SK-N-DZ (cell line): ENCODE results near the gene S100A16.

Experiments
- DNase-seq: peaks from one replicate; pipeline ENCODE4 v3.0.0-alpha.2; 2015; ENCODE audit warnings: low spot score

The S100A16 gene

GRCh38 chr1:153616144-153616916, 3.4 kb upstream of the S100A16 start, which contains the start of gene S100A14:
S100A14 (minus strand) TSS chr1:153616325; CDS start chr1:153615858, 467 bp downstream.
- DNase-seq = no peak

DNA sequence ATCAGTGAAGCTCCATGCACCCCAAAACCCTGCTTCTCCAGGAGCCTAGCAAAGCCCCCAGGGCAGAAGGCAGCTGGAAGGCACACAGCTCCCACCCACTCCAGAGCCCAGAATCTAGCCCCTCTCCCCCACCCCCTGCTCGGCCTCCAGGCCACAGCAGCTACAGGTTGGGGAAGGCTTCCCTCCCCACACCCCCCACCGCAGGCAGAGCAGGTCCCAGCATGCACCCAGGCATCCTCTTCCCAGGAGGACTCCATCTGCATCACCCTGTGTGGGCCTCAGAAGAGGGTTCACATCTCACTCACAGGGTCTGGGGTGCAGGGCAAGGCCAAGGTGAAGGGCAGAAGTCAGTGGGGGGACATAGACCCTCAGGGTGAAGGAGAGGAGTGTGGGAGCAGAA, 2.5 kb upstream of the S100A16 start:
- DNase-seq = no peak

DNA sequence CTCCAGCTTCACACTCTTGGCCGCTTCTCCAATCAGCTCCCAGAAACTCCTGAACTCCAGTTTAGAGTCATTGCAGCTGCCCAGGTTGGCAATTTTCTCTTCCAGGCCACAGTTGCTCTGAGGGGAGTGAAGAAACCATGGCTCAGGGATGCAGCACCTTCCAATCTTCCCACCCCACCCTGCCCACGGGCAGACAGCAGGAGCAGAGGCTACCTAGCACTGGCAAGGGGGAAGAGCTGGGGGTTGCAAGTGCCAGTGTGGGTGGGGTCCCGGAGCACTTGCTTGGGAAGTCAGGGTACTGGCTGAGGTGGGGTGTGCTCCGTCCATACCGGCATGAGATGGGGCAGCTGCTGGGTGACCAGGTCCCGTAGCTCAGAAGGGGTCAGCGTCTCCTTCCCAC, 2.0 kb upstream of the S100A16 start:
- no peak for DNase-seq

GRCh38 chr1:153614189-153614900, 1.4 kb upstream of the S100A16 start:
- DNase-seq = no peak

GRCh38 chr1:153613406-153613805, 469 bp upstream of the S100A16 start:
- DNase-seq = no peak

DNA sequence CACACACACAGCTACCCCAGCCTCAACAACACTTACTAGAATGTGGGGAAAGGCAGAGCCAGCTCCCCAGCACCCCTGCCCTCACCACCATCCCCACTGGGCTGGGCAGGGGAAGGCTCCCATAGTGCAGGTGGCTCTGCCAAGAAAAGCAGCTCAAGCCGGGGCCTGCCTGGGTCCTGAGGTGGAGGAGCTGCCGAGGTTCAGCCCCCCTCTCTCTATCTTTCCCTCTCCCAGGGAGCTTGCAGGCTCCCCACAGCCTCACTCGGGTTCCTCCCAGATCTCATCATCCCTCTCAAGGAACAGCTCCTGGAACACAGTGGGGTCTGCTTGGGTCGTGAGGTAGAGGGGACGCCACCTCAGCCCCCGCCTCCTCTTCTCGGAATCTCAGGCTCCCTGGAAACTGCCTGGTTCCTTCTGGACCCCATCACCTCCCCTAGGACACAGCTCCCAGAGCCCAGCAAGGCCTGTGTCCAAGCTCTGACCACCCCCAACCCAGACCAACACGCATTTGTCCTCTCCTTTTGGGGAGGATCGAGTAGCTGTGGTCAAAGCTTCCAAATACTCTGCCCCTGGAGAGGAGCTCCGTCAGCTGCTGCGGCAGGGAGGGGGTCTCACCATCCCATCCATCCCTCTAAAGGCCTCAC, 704 bp downstream of the S100A16 start:
- DNase-seq = no peak

- no peak for DNase-seq
Measured at GRCh38 chr1:153611356-153611755, 1.6 kb downstream of the S100A16 start.

DNA sequence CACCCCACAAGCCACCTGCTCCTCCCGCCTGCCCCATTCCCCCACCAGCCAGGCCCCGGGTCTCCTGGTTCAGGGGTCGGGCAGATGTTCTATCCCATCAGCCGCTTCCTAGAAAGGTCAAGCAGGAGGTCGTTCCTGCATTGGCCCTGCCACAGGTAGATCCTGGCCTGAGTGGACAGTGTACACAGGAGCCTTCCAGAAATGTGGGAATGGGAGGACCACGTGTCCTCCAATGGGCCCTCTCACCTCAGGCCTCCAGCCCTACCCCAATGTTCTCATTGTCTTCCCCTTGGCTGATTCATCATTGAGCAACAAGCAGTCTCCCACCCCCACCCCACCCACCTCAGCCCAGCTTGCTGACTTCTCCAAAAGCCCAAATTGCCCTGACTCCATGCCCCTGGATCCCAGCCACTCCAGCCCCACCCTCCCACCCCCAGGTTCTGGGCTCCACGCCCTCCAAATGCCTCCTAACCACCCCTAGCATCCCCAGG, 2.1 kb downstream of the S100A16 start:
- no peak for DNase-seq

DNA sequence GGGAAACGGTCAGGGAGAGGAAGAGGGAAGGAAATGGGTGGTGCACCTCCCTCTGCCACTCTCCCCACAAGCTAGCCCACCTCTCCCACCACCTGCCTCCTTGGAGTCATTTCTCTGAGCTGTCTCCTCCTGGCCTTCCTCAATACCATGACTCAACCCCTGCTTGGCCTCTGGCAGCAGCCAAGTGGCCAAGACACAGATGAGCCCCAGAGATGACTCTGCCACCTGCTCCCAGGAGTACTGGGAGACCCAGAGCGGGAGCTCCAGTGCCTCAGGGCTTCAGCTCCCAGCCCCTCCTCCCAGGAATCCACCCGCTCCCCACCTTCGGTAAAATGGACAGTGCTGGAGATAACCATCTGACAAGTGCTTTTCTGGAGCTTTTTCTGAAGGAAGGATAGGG, 2.6 kb downstream of the S100A16 start:
- DNase-seq = peak; percentile 70

- DNase-seq = no peak
Measured at GRCh38 chr1:153609585-153609907, 3.4 kb downstream of the S100A16 start.

GRCh38 chr1:153608742-153609584, 4.0 kb downstream of the S100A16 start:
- peak; percentile 73 for DNase-seq

DNA sequence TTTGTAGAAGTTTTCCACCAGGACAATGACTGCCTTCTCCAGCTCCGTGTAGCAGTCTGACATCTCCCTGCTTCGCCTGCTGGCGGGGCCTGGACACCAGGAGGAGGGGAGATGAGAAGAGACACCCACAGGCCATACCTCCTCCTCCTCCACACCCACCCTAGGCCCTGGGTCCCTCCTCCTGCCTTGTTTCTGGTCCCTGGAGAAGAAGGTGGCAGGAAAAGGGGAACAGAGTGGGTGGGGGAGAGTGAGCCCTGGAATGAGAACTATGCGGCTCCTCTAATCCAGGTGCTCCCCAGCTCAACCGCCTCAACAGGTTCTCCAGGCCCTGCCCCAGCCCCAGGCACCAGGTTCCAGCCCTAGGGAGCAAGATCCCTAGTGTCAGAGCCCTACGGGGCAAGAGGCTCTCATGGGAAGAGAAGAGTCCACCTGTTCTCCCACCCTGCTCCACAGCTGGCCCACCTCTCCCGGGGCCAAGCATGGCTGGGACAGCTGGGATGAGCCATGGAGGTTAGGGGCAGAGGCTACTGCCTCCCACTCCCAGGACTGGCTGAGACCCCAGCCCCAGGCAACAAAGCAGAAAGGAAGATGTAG, 4.8 kb downstream of the S100A16 start:
- DNase-seq = no peak

DNA sequence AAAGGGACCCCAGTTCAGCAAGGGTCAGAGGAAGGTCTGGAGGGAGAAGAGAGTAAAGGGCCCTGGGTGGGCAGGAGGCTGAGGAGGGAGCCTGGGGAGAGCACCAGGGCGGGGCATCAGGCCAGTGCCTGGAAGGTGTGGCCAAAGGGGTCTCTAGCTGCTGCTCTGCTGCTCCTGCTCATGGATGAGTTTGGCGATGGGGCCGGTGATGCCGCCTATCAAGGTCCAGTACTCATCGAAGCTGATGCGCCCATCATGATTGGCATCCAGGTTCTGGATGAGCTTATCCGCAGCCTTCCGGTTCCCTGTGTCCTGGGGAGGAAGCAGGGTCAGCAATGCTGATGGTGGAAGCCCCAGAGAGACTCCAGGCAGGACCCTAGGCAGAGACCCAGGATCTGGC, 5.6 kb downstream of the S100A16 start:
- DNase-seq = no peak

- DNase-seq = no peak
Measured at GRCh38 chr1:153606194-153606593, 6.7 kb downstream of the S100A16 start.

- DNase-seq = no peak
Measured at GRCh38 chr1:153602749-153603148, 10.2 kb downstream of the S100A16 start.

DNA sequence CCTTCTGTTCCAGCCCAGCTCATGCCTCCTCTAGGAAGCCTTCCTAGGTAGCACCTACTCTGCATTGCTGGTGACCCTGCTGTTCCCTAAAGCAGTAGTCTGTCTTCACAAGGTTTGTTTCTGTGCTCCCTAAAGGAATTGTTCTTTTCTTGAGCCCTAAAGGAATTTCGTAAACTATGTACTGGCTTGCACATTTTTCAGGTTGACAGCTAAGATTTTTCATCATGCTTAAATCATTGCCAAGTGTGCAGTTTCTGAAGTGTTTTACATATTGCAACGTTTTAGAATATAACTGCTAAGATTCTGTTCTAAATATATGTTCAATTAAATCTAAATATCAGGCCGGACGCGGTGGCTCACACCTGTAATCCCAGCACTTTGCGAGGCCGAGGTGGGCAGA, 13.1 kb downstream of the S100A16 start:
- no peak for DNase-seq

DNA sequence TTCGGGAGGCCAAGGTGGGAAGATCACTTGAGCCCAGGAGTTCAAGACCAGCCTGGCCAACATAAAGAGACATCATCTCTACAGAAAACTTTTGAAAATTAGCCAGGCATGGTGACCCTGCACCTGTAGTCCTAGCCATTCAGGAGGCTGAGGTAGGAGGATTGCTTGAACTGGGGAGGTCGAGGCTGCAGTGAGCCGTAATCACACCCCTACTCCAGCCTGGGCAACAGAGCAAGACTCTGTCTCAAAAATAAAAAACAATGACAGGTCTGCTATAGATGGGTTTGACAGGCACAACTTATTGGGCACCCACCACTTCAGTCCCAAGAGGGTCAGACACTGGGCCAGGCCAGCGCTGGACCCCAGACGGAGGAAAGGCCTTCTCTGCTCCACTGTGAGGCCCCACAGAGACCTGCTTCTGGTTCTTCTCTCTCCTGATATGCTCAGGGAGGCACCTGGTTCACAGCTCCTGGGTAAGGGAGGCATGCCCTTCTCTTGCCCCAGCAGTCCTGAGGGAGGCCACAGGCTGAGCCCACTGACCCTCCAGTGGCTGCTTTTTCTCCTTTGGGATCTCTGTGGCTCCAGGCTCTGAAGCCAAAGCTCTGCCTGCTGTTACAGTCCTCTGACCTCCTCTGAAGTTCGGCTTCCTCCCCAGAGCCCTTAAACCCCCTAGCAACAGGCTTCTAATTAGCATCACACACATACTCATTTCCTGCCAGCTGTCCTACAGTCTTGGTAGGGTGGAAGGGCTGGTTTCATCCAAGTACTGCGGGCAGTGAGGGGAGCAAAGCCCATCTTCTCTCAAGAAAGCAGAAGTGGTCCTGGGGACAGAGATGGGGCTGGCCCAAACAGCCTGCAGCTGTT, 14.4 kb downstream of the S100A16 start:
- DNase-seq = no peak

GRCh38 chr1:153597206-153597605, 15.7 kb downstream of the S100A16 start:
- no peak for DNase-seq

GRCh38 chr1:153592748-153593147, 20.2 kb downstream of the S100A16 start:
- no peak for DNase-seq

- DNase-seq = no peak
Measured at GRCh38 chr1:153588482-153588881, 24.5 kb downstream of the S100A16 start.
